ENCODE results near the gene RAB4A.

The RAB4A gene

GRCh38 chr1:229341774-229342655 lies 71.1 kb downstream of the RAB4A start:
- no peak for FAIRE-seq

- no peak for FAIRE-seq
Observed at GRCh38 chr1:229342656-229343569, 72.0 kb downstream of the RAB4A start, which contains the start of gene CCSAP. CCSAP (minus strand) TSS chr1:229343047; CDS start chr1:229342465, 582 bp downstream.

- FAIRE-seq = no peak
Observed at GRCh38 chr1:229344139-229344538, 73.2 kb downstream of the RAB4A start.

GRCh38 chr1:229344937-229345684 lies 74.2 kb downstream of the RAB4A start:
- no peak for FAIRE-seq

GRCh38 chr1:229347528-229347927 lies 76.6 kb downstream of the RAB4A start:
- no peak for FAIRE-seq

- FAIRE-seq = no peak
Observed at GRCh38 chr1:229349463-229350385, 78.8 kb downstream of the RAB4A start.

GRCh38 chr1:229352975-229353374 lies 82.1 kb downstream of the RAB4A start:
- no peak for FAIRE-seq

GRCh38 chr1:229354226-229354625 lies 83.3 kb downstream of the RAB4A start:
- no peak for FAIRE-seq

Measured in TTC549 (cell line).